Fibroblast of upper back skin (primary cell): ENCODE measurements around the gene TCF4.

ENCODE experiments used
- DNase-seq: peaks from one replicate; pipeline ENCODE4 v3.0.0-alpha.2; 2013

TCF4 gene

GRCh38 chr18:55404832-55405465, 183.0 kb downstream of the TCF4 start:
- no peak for DNase-seq

GRCh38 chr18:55404136-55404830, 183.7 kb downstream of the TCF4 start:
- DNase-seq = no peak

GRCh38 chr18:55403421-55403949, 184.5 kb downstream of the TCF4 start:
- DNase-seq = no peak

GRCh38 chr18:55402731-55403405, 185.1 kb downstream of the TCF4 start:
- peak; percentile 41 for DNase-seq

GRCh38 chr18:55401638-55402191, 186.3 kb downstream of the TCF4 start:
- DNase-seq = peak; percentile 95

- DNase-seq = no peak
These were observed 187.1 kb downstream of the TCF4 start for GRCh38 chr18:55400590-55401541.

GRCh38 chr18:55400081-55400480, 187.9 kb downstream of the TCF4 start:
- DNase-seq = no peak

- no peak for DNase-seq
These were observed 189.1 kb downstream of the TCF4 start for GRCh38 chr18:55398858-55399257.

- DNase-seq = no peak
These were observed 191.0 kb downstream of the TCF4 start for GRCh38 chr18:55396979-55397378.

GRCh38 chr18:55396267-55396905, 191.6 kb downstream of the TCF4 start:
- no peak for DNase-seq

- no peak for DNase-seq
These were observed 192.2 kb downstream of the TCF4 start for GRCh38 chr18:55395799-55396198.

- DNase-seq = no peak
These were observed 197.1 kb downstream of the TCF4 start for GRCh38 chr18:55390898-55391297.

- DNase-seq = no peak
These were observed 200.6 kb downstream of the TCF4 start for GRCh38 chr18:55387139-55387984.

- DNase-seq = no peak
These were observed 201.4 kb downstream of the TCF4 start for GRCh38 chr18:55386545-55386944.

GRCh38 chr18:55385770-55386169, 202.2 kb downstream of the TCF4 start:
- no peak for DNase-seq

GRCh38 chr18:55384551-55385275, 203.3 kb downstream of the TCF4 start:
- peak; percentile 63 for DNase-seq

GRCh38 chr18:55384115-55384514, 203.9 kb downstream of the TCF4 start:
- DNase-seq = no peak

- DNase-seq = no peak
These were observed 205.7 kb downstream of the TCF4 start for GRCh38 chr18:55382277-55382805.

GRCh38 chr18:55381277-55381676, 206.7 kb downstream of the TCF4 start:
- peak; percentile 93 for DNase-seq

- DNase-seq = peak; percentile 71
These were observed 207.4 kb downstream of the TCF4 start for GRCh38 chr18:55380589-55380988.
